Measurements from ENCODE around the gene TMEM94.

Gene TMEM94

DNA sequence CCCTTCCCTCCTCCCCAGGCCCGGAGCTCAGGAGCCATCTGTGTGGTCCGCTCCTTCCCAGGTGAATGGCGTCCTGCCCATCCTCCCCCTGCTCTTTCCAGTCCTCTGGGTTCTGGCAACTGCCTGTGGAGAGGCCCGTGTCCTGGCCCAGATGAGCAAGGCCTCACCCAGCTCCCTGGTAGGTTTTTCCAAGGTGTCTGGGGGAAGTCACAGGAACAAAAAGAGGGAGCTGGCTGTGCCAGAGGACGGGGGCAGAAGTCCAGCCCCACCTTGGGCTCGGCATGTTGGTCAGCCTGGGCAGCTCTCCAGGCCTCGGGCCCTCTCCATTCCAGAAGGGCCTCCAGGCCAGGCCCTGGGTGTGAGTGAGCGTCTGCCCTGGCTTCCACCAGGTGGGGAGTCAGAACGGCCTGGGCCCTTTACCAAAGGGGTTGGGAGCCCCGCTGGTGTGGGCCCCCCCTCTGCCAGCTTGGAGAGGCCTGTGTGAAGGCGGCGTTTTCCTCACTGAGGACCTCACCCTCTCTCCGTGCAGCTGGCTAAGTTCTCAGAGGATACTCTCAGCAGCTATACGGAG is 33.8 kb downstream of the TMEM94 start:
- Histone ChIP-seq H3K4me3 (ENCODE audit: low read depth, low read length) (no peak overlapping the region), H3K9me3 (no peaks in the 10 kb centered on the region), H3K4me1 (no peaks in the 10 kb centered on the region), H3K27me3 (no peaks in the 10 kb centered on the region), H3K36me3 (peaks cover 3% of the 10 kb centered on the region)
- TF ChIP-seq, protein P1, sequence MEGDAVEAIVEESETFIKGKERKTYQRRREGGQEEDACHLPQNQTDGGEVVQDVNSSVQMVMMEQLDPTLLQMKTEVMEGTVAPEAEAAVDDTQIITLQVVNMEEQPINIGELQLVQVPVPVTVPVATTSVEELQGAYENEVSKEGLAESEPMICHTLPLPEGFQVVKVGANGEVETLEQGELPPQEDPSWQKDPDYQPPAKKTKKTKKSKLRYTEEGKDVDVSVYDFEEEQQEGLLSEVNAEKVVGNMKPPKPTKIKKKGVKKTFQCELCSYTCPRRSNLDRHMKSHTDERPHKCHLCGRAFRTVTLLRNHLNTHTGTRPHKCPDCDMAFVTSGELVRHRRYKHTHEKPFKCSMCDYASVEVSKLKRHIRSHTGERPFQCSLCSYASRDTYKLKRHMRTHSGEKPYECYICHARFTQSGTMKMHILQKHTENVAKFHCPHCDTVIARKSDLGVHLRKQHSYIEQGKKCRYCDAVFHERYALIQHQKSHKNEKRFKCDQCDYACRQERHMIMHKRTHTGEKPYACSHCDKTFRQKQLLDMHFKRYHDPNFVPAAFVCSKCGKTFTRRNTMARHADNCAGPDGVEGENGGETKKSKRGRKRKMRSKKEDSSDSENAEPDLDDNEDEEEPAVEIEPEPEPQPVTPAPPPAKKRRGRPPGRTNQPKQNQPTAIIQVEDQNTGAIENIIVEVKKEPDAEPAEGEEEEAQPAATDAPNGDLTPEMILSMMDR (IDR thresholded peaks at IDR 0.05; ENCODE audit: low read depth, low read length), result no peak
- DNase-seq, result no peak

GRCh38 chr17:75490953-75491649 is 34.7 kb downstream of the TMEM94 start:
- H3K9me3 ChIP-seq, result no peaks in the 10 kb centered on the region
- H3K36me3 ChIP-seq, result peaks cover 11% of the 10 kb centered on the region
- TF ChIP-seq, protein P1 (IDR thresholded peaks at IDR 0.05; ENCODE audit: low read depth, low read length), result no peak
- H3K4me1 ChIP-seq, result no peaks in the 10 kb centered on the region
- DNase-seq, result no peak
- H3K4me3 ChIP-seq (ENCODE audit: low read depth, low read length), result no peak overlapping the region
- H3K27me3 ChIP-seq, result no peaks in the 10 kb centered on the region

DNA sequence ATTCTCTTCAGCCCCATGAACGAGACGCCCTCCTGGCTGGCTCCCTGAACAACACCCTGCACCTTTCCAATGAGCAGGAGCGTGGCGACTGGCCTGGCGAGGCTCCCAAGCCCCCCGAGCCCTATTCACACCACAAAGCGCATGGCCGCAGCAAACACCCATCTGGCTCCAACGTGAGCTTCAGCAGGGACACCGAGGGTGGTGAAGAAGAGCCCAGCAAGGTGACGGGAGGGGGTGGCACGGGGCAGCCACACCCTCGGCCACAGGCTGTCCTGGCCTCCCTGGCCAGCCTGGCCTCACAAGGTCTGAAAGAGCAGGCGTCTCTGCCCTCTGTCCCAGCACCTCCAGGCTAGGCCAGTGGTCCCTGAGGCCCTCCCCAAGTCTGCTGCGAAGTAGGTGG is 35.2 kb downstream of the TMEM94 start:
- no peaks in the 10 kb centered on the region for H3K9me3 ChIP-seq
- DNase-seq, result no peak
- H3K4me1 ChIP-seq, result no peaks in the 10 kb centered on the region
- H3K36me3 ChIP-seq, result peaks cover 15% of the 10 kb centered on the region
- H3K4me3 ChIP-seq (ENCODE audit: low read depth, low read length), result no peak overlapping the region
- TF ChIP-seq, protein P1 (IDR thresholded peaks at IDR 0.05; ENCODE audit: low read depth, low read length), result no peak
- no peaks in the 10 kb centered on the region for H3K27me3 ChIP-seq

- no peak for DNase-seq
- no peaks in the 10 kb centered on the region for H3K4me1 ChIP-seq
- TF ChIP-seq, protein P1 (IDR thresholded peaks at IDR 0.05; ENCODE audit: low read depth, low read length), result no peak
- H3K36me3 ChIP-seq, result peaks cover 21% of the 10 kb centered on the region
- H3K9me3 ChIP-seq, result no peaks in the 10 kb centered on the region
- H3K27me3 ChIP-seq, result no peaks in the 10 kb centered on the region
- no peak overlapping the region for H3K4me3 ChIP-seq (ENCODE audit: low read depth, low read length)
These were observed 36.2 kb downstream of the TMEM94 start for GRCh38 chr17:75492555-75493168.

DNA sequence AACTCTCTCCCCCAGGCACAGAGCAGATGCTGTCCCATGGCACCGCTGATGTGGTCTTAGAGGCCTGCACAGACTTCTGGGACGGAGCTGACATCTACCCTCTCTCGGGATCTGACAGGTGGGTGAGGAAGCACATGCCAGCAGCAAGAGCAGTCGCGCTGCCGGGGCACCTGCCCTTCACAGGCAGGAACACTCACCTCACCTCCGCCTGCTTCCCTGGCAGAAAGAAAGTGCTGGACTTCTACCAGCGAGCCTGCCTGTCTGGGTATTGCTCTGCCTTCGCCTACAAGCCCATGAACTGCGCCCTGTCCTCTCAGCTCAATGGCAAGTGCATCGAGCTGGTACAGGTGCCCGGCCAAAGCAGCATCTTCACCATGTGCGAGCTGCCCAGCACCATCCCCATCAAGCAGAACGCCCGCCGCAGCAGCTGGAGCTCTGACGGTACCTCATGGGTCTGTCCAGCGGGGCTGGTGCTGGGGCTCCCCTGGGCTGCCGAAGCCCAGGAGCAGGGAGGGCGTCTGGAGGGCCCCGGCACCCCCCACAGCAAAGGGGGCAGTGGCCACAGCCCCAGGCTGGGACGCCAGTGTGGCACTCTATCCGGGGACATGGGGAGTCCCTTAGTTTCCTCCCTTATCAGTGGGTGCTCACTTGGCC is 37.2 kb downstream of the TMEM94 start:
- Histone ChIP-seq H3K4me3 (ENCODE audit: low read depth, low read length) (no peak overlapping the region), H3K27me3 (no peaks in the 10 kb centered on the region), H3K9me3 (no peaks in the 10 kb centered on the region), H3K36me3 (peaks cover 31% of the 10 kb centered on the region), H3K4me1 (no peaks in the 10 kb centered on the region)
- TF ChIP-seq, protein P1 (IDR thresholded peaks at IDR 0.05; ENCODE audit: low read depth, low read length), result no peak
- no peak for DNase-seq

All from BE2C (cell line).